Muscle of arm (tissue), 14 donors: ENCODE results near the gene MCOLN2. TPM values are rescaled to one million over a fixed set of nuclear protein-coding genes. Genes with fewer than 3 reads are reported as not detected.
"Not testable (repeated sequence)": the region's sequence is repeated elsewhere in the genome, so short reads cannot be mapped to it uniquely, and the experiment has no call there.

Experiments
- DNase-seq: peaks from one replicate; pipeline ENCODE4 v3.0.0-alpha.2; 2013
- long read RNA-seq, 11 donors: transcript quantifications; one replicate each; lab custom pipeline, GENCODE V29; 2026
- polyA plus RNA-seq, 12 donors: library from polyadenylated mRNA; unstranded; fragments of 120-200 nt; gene quantifications; one replicate each; pipeline ENCODE4 v1.2.1, GENCODE V29; 2013; ENCODE audit not compliant: insufficient read length in 12 of 12

MCOLN2 gene
- 1 to 10 TPM in 1 of 12 donors, under 1 TPM in 7, not detected in 4; 0.05 to 2.4 (median 0.40) TPM for polyA plus RNA-seq
- long read RNA-seq, donor 1, result 0 reads
- long read RNA-seq, donor 2, result 0 reads
- long read RNA-seq, donor 3, result 0 reads
- long read RNA-seq, donor 4, result 0 reads
- long read RNA-seq, donor 5, result 0 reads
- long read RNA-seq, donor 6, result 0 reads
- long read RNA-seq, donor 7, result 0 reads
- long read RNA-seq, donor 8, result 0 reads
- long read RNA-seq, donor 9, result 0 reads
- long read RNA-seq, donor 10, result 0 reads
- long read RNA-seq, donor 11, result 0 reads

DNA sequence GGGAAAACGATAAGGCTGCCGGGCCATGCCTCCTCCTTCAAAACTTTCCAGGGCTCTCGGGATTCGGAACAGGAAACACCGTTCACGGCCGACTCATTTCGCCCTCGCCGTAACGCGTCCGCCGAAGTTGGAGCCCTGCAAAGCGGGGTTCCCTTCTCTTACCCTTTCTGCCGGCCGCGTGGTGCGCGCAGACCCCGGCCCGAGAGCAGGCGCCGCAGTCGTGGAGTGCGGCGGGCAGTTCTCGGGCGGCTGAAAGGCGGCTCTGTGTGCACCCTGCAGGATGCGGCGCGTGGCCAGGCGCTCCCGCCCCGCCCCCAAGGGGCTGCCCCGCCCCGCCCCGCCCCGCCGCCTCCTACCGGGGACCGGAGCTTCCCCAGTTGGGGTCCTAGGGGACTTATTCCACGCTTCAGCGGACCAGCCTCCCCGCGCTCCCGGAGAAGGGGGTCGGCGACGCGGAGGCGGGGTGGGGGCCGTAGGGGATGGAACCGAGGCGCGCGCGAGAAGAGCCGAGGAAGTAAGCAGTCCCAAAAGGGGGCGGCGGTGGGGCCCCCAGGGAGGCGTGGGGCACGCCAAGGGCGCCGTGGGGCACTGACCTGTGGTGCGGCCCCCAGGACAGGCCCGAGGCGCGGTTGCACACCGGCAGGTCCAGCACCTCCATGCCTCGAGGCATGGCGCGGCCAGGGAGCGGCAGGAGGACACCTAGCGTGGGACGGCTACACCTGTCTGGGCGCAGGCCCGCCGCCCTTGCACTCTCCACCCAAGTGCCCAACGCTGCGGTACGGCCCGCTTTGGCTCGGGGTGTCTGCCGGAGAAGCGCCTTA lies at the start of gene MCOLN2:
MCOLN2 (minus strand) TSS at position 268 of the 821 bp plus-strand sequence; CDS start at position 27, 241 bp downstream.
- no peak for DNase-seq

DNA sequence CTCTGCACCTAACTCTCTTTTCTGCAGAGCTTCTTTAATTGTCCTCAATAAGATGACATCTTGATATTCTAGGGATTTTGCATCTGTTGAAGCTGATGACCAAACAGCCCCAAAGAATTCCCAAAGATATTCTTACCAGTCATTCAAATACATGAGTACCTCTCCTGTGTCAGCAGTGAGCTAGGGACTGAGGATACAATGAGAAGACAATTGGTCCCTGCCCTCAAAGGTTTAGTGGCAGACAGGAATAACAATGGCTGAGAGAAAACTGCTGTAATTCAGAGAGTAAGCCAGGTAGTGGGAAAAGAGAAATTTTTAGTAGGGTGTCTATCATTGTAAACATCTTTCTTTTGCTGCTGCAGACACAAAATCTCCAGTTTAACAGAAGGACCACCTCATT lies 45.5 kb upstream of the MCOLN2 start:
- DNase-seq, result no peak

DNA sequence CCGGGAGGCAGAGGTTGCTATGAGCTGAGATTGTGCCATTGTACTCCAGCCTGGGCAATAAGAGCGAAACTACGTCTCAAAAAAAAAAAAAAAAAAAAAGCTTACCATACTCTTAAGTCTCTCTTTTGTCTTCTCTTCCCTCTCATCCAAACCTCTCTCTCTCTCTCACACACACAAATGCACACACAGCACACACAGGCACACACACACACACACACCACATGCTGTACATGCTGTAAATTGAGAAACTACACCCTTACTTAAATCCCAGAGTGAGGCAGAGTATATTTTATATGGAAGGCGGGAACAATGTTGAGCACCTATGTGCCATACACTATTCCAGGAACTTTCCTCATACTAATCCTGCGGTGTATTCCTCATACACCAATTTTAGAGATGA lies 44.9 kb upstream of the MCOLN2 start:
- no peak for DNase-seq

DNA sequence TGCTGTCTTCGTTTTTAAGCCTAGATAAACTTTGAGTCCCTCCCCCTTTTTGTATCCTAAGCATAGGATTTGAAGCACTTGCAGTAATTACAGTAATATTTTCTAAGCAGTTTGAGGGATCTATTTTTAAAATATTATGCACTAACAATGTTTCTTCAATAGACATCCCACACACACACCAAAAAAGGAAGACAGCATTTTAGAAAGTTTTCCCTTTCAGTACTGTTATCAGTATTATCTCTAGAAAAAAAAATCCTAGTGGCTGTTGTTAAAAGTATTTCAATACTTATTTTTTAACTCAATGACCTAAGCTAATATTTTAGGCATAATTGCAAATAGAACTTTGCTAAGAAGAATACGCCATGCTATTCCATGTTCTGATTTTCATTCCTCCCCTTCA lies 36.3 kb upstream of the MCOLN2 start:
- DNase-seq, result no peak

DNA sequence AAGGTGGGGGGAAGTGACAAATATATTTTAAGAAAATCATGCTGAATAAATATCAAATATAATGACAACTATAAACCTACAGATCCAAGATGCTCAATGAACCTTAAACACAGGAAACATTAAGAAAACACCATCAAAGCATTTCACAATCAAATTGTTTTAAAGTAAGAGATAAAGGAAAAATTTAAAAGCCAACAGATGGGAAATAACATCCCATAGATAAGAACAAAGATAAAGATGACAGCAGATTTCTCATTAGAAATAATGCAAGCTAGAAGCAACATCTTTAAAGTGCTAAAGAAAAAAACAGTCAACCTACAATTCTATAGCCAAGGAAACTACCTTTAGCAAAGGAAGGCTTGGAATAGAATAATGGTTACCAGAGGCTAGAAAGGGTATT lies 33.6 kb upstream of the MCOLN2 start:
- DNase-seq, result no peak

DNA sequence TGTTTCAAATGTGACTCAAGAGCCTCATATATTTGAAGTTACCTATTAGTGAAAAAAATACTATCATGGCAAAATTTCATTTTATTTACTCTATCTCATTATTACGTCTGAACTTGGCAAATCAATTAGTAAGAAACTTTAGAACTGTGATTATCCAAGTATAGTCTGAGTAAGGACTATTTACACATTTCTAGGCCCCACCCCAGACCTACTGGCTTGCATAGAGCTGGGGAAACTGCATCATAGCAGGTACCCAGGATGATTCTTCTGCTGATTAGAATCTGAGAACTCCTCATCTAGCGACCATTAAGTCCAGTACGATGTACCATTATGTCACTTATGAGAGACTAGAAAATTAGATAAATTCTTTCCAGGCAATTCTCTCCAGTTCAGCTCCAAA lies 31.2 kb upstream of the MCOLN2 start:
- DNase-seq, result no peak

DNA sequence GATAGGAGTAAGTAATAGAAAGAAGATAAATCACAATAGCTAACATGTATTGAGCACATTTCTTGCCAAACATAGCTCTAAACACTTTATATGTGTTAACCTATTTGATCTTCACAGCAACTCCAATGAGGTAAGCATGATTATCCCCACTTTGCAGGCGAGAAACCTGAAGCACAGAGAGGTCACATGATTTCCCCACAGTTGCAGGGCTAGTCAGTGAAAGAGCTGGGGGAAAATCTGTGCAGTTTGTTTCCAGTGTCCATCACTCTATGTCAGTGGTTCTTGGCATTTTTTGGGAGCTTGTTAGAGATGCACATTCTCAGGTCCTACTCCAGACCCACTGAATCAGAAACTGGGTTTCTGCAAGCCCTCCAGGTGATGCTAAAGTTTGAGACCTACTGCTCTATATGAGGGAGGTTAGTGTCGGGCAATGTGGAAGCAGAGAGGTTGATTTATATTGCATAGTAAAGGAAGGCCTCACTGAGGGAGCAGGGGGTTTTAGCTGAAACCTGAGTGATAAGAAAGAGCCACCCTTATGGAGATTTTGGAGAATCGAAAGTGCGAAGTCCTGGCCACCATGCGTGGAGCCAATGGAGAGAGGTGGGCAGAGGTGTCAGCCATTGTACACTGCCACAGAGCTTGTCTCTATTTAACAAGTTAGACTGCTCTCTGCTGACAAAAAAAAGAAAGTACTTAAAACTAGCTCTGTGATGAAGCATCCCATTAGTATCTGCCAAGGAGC lies 30.5 kb upstream of the MCOLN2 start:
- no peak for DNase-seq

DNA sequence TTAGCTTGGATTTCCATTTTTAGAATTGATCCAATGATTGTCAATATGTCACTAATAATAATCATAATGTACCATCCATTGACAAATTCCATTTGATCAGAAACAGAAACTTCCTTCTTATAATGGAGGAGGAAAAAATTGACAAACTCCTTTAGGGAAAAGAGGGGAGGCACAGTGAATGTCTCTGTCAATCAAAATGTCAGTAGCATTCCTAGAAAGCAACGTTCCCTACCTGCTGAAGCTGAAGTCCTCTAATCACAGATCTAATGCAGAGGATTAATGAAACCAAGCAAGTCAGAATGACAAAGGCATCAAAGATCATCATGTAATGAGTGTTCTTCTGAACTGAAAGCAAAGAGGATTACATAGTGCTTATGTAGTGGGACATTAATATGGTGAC lies 29.0 kb upstream of the MCOLN2 start:
- DNase-seq, result no peak

DNA sequence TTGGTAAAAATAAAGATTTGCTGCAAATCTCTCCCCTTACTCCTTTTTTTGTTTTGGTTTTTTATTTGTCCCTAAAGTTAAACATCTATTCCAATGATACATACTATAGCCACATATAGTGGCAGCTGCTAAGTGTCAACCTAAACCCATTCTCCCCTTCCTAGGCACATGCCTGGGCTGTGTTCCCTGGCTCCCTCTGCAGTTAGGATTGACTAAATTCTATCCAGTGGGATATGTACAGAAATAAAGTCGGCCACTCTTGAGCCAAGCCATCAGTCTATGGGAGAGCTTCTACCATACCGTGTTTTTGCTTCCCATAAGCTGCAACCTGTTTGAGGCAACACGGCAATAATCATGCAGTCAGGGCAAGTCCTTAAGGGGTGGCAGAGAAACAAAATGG lies 27.8 kb upstream of the MCOLN2 start:
- DNase-seq, result no peak

DNA sequence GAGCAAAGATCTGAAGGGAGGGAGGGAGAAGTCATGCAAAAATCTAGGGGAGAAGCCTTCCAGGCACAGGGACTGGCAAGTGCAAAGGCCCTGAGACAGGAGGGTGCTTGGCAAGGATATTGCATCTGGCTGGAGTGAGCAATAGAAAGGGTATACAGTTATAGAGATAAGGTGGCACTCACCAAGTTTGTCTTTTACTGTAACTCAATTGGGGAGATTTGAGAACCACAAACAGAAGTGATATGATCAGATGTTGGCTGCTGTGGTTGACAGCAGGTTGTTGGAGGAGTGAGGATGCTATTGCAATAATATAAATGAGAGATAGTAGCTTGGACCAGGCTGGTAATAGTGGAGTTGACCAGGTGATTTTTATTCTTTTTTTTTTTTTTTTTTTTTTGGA lies 25.8 kb upstream of the MCOLN2 start:
- DNase-seq, result no peak

DNA sequence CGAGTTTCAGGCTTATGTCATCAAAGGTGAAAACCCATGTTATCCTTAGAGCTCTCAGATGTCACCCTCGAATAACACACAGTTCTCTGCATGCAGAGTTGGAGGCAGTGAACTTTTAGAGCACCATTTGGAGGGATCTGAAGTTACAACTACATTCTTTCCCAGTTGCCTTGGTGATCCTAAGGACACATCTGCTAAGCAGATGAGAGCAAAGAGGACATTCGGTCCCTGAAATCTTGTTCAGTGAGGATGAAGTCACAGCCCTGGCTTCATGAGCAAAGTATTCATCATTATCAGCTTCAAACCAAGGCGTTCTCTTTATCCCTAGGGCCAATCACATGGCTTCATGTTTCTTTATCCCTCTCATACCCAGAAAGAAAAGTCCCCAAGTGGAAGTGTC lies 23.1 kb upstream of the MCOLN2 start:
- peak; percentile 70 for DNase-seq

DNA sequence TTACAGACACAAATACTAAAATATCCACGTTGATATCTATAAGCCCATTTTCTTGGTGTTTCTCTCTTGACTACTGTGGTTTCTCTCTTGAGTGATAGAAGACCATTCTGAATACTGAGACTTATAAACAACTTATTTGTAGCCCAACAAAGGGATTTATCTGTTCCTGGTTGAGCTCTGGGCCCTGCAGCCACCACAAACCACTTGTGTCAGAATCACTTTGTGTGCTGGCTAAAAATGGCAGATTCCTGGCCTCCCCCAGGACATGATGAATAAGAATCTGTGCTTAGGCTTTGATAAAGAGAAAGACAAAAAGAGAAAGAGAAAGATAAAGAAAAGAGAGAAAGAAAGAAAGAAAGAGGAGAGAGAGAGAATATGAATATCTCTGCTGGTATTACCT lies 18.9 kb upstream of the MCOLN2 start:
- DNase-seq, result no peak

DNA sequence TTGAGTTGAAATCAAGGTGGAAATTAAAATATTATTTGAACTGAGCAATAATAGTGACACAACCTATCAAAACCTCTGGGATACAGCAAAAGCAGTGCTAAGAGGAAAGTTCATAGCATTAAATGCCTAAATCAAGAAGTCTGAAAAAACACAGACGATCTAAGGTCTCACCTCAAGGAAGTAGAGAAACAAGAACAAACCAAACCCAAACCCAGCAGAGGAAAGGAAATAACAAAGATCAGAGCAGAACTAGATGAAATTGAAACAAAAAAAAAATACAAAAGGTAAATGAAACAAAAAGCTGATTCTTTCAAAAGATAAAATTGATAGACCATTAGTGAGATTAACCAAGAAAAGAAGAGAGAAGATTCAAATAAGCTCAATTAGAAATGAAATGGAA lies 8.7 kb upstream of the MCOLN2 start:
- not testable (repeated sequence) for DNase-seq

DNA sequence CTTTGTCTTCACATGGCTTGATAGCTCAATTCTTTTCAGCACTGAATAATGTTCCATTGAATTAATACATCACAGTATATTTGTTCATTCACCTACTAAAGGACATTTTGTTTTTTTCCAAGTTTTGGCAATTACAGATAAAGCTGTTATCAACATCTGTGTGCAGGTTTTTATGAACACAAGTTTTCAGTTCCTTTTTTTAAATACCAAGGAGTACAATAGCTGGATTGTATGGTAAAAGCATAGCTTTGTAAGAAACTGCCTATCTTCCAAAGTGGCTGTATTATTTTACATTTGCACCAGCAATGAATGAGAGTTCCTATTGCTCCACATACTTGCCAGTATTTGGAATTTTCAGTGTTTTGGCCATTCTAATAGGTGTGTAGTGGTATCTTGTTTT lies 4.8 kb upstream of the MCOLN2 start:
- DNase-seq, result no peak

DNA sequence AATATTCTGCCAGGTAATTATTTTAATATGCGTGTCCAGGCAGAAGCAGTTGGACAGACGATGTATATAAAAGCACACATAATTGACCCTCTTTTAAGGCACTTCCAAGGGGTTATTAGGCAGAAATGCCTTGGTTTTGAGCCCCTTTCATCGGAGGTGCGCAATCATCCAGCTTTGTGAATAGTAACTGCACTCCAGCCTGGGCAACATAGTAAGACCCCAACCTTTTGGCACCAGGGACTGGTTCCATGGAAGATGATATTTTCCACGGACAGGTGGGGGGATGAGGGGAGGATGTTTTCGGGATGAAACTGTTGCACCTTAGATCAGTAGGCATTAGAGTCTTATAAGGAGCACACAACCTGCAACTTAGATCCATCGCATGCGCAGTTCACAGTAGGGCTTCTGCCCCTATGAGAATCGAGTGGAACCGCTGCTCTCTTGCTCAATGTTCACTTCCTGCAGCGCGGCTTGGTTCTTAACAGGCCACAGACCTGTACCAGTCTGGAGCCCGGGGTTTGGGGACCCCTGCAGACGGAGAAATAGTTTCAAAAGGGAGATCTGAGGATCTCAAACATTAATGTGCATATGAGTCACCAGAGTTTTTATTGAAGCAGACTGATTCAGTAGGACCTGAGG lies 1.8 kb upstream of the MCOLN2 start:
- DNase-seq, result no peak

DNA sequence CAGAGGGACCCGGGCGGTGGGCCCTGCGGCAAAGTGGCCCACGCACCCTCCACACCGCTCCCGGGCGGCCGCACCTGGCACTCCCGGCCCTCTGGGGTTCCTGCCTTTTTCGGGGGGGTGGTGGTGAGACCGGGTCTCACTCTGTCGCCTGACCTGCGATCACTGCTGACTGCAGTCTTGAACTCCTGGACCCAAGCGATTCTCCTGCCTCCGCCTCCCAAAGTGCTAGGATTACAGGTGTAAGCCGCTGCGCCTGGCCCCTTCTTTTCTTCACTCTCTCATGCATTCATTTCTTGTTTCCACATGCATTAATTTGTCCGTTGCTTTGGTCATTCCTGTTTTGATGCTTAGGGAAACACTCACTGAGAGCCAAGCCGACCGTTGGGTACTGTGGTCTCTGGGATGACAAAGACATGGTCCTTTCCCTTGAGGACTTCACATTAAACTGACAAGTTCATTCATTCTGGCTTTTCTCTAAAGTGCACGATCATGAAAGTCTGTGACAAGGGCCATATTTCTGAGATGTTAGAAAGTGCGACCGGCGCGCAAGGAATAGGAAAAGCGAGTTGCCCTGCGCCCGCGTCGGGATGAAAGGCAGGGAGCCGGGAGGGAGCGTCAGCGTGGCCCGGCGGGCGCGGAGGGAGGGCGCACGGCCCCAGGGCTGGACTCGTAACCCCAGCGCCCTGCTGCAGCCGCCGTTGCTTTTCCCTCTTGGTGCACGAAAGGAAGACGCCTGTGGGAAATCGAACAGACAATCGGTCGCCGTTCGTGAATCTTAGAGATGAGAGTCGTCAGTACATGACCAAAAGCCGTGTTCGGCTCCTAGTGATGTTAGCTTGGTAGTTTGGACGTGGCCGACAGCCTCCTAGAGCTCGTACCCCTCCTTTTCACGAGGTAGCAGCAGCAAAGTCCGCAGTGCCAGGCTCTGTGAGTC lies 1.0 kb upstream of the MCOLN2 start:
- DNase-seq, result no peak

DNA sequence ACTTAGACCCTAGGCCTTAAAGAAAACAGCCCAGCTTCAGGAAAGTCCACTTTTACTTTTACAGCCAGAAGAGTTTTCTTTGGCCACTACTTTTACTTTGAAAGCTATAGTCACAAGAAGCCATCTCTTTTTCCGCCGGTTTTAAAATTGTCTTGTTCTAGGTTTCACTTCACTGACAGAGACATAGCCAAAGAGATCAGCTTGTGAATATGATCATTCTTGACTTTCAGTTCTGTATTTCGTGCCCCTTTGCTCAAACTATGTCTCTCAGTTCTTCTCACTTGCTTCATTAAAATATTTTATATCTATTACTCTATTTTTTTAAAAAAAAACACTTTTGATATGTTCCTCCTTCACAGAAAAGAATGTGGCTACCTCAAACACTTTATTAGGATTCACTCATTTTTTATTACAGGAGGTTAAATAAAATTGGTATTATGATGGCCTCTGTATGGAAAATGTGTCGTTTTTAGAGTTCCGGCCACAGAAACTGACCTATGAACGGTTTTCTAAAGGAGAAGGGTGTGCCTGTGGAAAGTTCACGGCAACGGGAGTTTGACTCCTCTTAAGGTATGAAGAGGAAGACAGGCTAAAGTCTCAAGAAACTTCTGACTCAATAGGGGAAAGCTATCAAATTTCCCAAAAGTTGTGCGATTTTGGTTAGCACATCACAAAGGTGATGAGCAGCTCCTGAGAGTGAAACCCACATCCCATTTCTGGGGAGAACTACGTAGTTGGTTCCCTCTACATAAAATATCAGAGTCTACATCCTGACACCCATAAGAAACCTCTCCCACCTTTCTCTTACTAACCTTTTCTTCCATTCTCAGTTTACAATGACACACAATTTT lies 1.2 kb downstream of the MCOLN2 start:
- no peak for DNase-seq

DNA sequence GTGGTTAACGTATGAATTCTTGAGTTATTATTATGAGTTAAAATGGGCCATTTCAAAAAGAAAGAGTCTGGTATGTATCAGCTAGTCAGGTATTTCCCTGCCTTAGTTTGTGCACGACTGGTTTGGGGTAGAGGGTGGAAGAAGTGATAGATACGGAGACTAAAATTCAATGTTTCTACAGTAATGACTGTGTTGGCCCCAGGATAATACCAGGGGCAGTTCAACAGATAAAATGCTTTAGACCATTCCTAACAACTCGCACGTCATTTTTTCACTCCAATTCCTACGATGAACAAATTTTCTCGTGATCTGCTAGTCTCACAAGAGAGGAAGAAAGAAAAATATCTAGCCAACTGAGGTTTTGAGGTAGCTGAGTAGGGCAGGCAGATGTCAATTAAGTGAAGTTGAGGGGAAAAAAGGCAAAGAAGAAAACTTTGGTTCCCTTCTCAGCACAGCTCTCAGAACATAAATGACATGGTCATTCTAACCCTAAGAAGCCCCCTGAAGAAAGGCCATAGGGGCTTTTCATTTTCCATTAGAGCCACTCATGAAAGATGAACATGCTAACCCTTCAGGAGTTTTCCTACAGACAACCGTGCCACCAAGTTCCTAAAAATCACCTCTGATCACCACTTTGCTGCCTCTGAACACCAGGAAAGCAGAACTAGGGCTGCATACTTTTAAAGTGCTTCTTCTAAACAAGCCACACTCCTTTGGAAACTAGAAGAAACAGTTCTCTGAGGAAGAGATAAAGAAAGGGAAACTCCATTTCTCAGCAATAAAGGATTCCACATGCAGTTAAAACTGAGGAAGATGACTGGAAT lies 5.6 kb downstream of the MCOLN2 start:
- no peak for DNase-seq

DNA sequence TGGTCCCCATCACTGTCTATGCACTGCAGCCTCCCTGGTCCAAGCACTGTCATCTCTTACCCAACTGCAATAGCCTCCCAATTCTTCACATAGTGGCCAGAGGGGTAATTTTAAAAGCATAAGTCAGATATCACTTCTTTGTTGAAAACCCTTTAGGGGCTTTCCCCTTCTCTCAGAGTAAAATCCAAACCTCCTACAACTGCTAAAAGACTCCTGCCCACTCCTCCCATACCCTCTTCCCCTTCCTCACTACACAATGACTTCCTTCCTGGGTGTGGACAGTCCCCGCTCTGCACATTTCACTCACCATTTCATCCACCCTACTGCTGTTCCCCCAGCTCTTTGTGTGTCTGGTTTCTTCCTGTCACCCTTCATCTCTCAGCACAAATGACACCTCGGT lies 8.3 kb downstream of the MCOLN2 start:
- no peak for DNase-seq
